Neural cell (in vitro differentiated cells): ENCODE results near the gene TSKS. TPM values are rescaled to one million over a fixed set of nuclear protein-coding genes. Genes with fewer than 3 reads are reported as not detected.

ENCODE experiments used
- H2AFZ ChIP-seq: fragments of 200-600, 300-800 bp; sonication (generic), shearing (Covaris generic); 2 replicates; pipeline ENCODE4 v1.6.0; 2014; ENCODE audit warnings: low read depth, mild to moderate bottlenecking, antibody characterized with exemption, low read length, moderate library complexity
- H3F3A ChIP-seq: fragments of 200-600 bp; shearing (Covaris generic); 2 replicates; pipeline ENCODE4 v1.6.1; 2016; ENCODE audit warnings: mild to moderate bottlenecking, moderate library complexity, mixed read lengths, antibody characterized with exemption, low read length; ENCODE audit not compliant: insufficient read depth, poor library complexity, severe bottlenecking
- H3K27ac ChIP-seq: fragments of 200-600, 300-800 bp; sonication (generic), shearing (Covaris generic); 2 replicates; pipeline ENCODE4 v1.5.1; 2014; ENCODE audit warnings: mild to moderate bottlenecking, low read length, moderate library complexity
- H3K27me3 ChIP-seq: fragments of 300-800, 200-600 bp; sonication (generic), shearing (Covaris generic); 2 replicates; pipeline ENCODE4 v1.6.0; 2014; ENCODE audit warnings: mild to moderate bottlenecking, low read depth, low read length, moderate library complexity; ENCODE audit not compliant: insufficient read depth
- H3K36me3 ChIP-seq: fragments of 300-800, 200-600 bp; sonication (generic), shearing (Covaris generic); 2 replicates; pipeline ENCODE4 v1.5.1; 2014; ENCODE audit warnings: mild to moderate bottlenecking, antibody characterized with exemption, low read length, moderate library complexity; ENCODE audit not compliant: insufficient read depth
- H3K4me2 ChIP-seq: fragments of 300-800, 200-600 bp; sonication (generic), shearing (Covaris generic); 2 replicates; pipeline ENCODE4 v1.6.0; 2014; ENCODE audit warnings: mild to moderate bottlenecking, low read length
- H3K4me3 ChIP-seq: fragments of 300-800, 200-600 bp; sonication (generic), shearing (Covaris generic); 2 replicates; pipeline ENCODE4 v1.5.1; 2014; ENCODE audit warnings: mild to moderate bottlenecking, low read length, moderate library complexity
- H3K79me2 ChIP-seq: fragments of 200-600 bp; shearing (Covaris generic); replicated peaks from 2 replicates; pipeline ENCODE4 v1.6.0; 2014; ENCODE audit warnings: mild to moderate bottlenecking, low read length, moderate library complexity; ENCODE audit not compliant: insufficient read depth
- H3K9ac ChIP-seq: fragments of 300-800, 200-600 bp; sonication (generic), shearing (Covaris generic); 2 replicates; pipeline ENCODE4 v1.6.1; 2016; ENCODE audit warnings: mild to moderate bottlenecking, low read length, mixed read lengths
- H3K9me2 ChIP-seq: fragments of 200-600 bp; shearing (Covaris generic); 2 replicates; pipeline ENCODE4 v1.6.1; 2016; ENCODE audit warnings: mild to moderate bottlenecking, low read length, mixed read lengths; ENCODE audit not compliant: insufficient read depth
- H3K9me3 ChIP-seq: fragments of 200-600, 300-800 bp; sonication (generic), shearing (Covaris generic); 2 replicates; pipeline ENCODE4 v1.6.1; 2016; ENCODE audit warnings: mild to moderate bottlenecking, mixed run types, low read length, moderate library complexity, mixed read lengths
- H4K20me1 ChIP-seq: fragments of 200-600 bp; shearing (Covaris generic); 2 replicates; pipeline ENCODE4 v1.6.1; 2016; ENCODE audit warnings: mild to moderate bottlenecking, mixed run types; ENCODE audit not compliant: insufficient read depth
- CTCF ChIP-seq: fragments of 450-650 bp; IDR thresholded peaks from 2 replicates; pipeline ENCODE4 v1.5.1; 2014; ENCODE audit warnings: antibody characterized with exemption, mild to moderate bottlenecking, moderate library complexity; ENCODE audit not compliant: poor library complexity, severe bottlenecking
- EP300 ChIP-seq: fragments of 450-650 bp; conservative IDR thresholded peaks from 2 replicates; pipeline ENCODE4 v1.6.1; 2014; ENCODE audit warnings: antibody characterized with exemption, mild to moderate bottlenecking, moderate library complexity; ENCODE audit not compliant: poor library complexity, severe bottlenecking
- EZH2 ChIP-seq: fragments of 200-600, 300-800 bp; shearing (Covaris generic), sonication (generic); IDR thresholded peaks from 2 replicates; pipeline ENCODE4 v1.6.1; 2014; ENCODE audit warnings: antibody characterized with exemption, low read length, borderline replicate concordance, mild to moderate bottlenecking; ENCODE audit not compliant: insufficient read depth, poor library complexity, severe bottlenecking
- MXI1 ChIP-seq: fragments of 450-650 bp; conservative IDR thresholded peaks from 2 replicates; pipeline ENCODE4 v1.6.1; 2014; ENCODE audit warnings: antibody characterized with exemption, mild to moderate bottlenecking; ENCODE audit not compliant: poor library complexity, severe bottlenecking
- POLR2AphosphoS5 ChIP-seq: IDR thresholded peaks from 2 replicates; pipeline ENCODE4 v1.6.1; 2012
- RAD21 ChIP-seq: fragments of 450-650 bp; conservative IDR thresholded peaks from 2 replicates; pipeline ENCODE4 v1.6.1; 2014; ENCODE audit warnings: antibody characterized with exemption, mild to moderate bottlenecking, moderate library complexity
- REST ChIP-seq: IDR thresholded peaks from 2 replicates; pipeline ENCODE4 v1.6.1; 2012; ENCODE audit warnings: borderline replicate concordance
- SMC3 ChIP-seq: fragments of 450-650 bp; conservative IDR thresholded peaks from 2 replicates; pipeline ENCODE4 v1.6.1; 2014; ENCODE audit warnings: antibody characterized with exemption, mild to moderate bottlenecking, moderate library complexity; ENCODE audit not compliant: poor library complexity
- TAF1 ChIP-seq: IDR thresholded peaks from 2 replicates; pipeline ENCODE4 v1.6.1; 2012; ENCODE audit warnings: low read depth
- polyA plus RNA-seq: library from polyadenylated mRNA; depleted of rRNA; stranded (reverse); fragments of >200 nt; gene quantifications from 2 replicates; pipeline ENCODE4 v1.2.3, GENCODE V29; 2014

The TSKS gene
- polyA plus RNA-seq, 1 donor from 2014 or later: not detected

GRCh38 chr19:49802836-49803528 lies 39.9 kb upstream of the TSKS start:
- no peaks in the 10 kb centered on the region for H3K36me3 ChIP-seq

More at GRCh38 chr19:49802836-49803528, 39.9 kb upstream of the TSKS start:
- H3K79me2 ChIP-seq: no peaks in the 10 kb centered on the region
- no peaks in the 10 kb centered on the region for H3K9me2 ChIP-seq
- no peaks in the 10 kb centered on the region for H4K20me1 ChIP-seq
- no peaks in the 10 kb centered on the region for H3F3A ChIP-seq
- H3K4me3 ChIP-seq: no peak overlapping the region
- no peak overlapping the region for H3K27ac ChIP-seq
- no peak overlapping the region for H3K9ac ChIP-seq
- no peak for TF ChIP-seq TAF1
- TF ChIP-seq EP300: no peak
- no peak for TF ChIP-seq SMC3
- TF ChIP-seq EZH2: no peak
- TF ChIP-seq POLR2AphosphoS5: no peak
- no peak for TF ChIP-seq REST
- TF ChIP-seq RAD21: no peak
- no peak for TF ChIP-seq MXI1
- TF ChIP-seq CTCF: no peak
- no peak overlapping the region for H3K4me2 ChIP-seq
- no peak overlapping the region for H2AFZ ChIP-seq
- H3K27me3 ChIP-seq: no peaks in the 10 kb centered on the region
- H3K9me3 ChIP-seq: no peaks in the 10 kb centered on the region
